Central memory CD8-positive, alpha-beta T cell (primary cell): Measurements from ENCODE around the gene KRT83.

Experiments used
- ATAC-seq: fragments of 150-1000 bp; cut with Tn5 transposase; replicated peaks from 2 replicates; pipeline ENCODE4 v1.10.0; 2022; ENCODE audit warnings: mild to moderate bottlenecking, moderate FRiP score, moderate number of reproducible peaks; ENCODE audit not compliant: poor library complexity, severe bottlenecking; ENCODE audit errors: extremely low read depth
- DNase-seq, 2 donors: peaks; one replicate each; pipeline ENCODE4 v3.0.0; 2021; ENCODE audit warnings: low spot score in 2 of 2
- H3K27ac Mint-ChIP-seq: one replicate; pipeline ENCODE4 v1.8.0; 2022; ENCODE audit warnings: low read depth, mild to moderate bottlenecking, moderate library complexity, mixed read lengths
- H3K27me3 Mint-ChIP-seq: one replicate; pipeline ENCODE4 v1.8.0; 2022; ENCODE audit warnings: mixed read lengths
- H3K36me3 Mint-ChIP-seq: one replicate; pipeline ENCODE4 v1.8.0; 2022; ENCODE audit warnings: mild to moderate bottlenecking, moderate library complexity, mixed read lengths; ENCODE audit not compliant: insufficient read depth
- H3K4me1 Mint-ChIP-seq: one replicate; pipeline ENCODE4 v1.8.0; 2022; ENCODE audit warnings: mixed read lengths
- H3K4me3 Mint-ChIP-seq: one replicate; pipeline ENCODE4 v1.8.0; 2022; ENCODE audit warnings: mild to moderate bottlenecking, moderate library complexity, mixed read lengths
- H3K9me3 Mint-ChIP-seq: one replicate; pipeline ENCODE4 v1.8.0; 2022; ENCODE audit warnings: mixed read lengths

KRT83 gene

DNA sequence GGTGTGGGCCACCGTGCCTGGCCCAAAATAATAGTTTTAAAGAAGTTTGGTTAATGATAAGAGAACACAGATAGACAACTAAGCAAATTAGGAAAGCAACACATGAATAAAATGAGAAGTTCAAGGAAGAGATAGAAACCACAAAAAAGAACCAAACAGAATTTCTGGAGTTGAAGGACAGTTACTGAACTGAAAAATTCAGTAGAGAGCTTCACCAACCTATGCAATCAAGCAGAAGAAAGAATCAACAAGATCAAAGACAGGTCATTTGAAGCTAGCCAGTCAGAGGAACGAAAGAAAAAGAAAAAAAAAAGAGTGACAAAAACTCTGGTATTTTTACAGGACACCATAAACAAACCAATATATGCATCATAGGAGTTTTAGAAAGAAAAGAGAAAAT lies 15.4 kb upstream of the KRT83 start:
- no peak for DNase-seq
- H3K9me3 Mint-ChIP-seq = no peaks in the 10 kb centered on the region
- no peak overlapping the region for H3K4me3 Mint-ChIP-seq

GRCh38 chr12:52335598-52336262 lies 14.5 kb upstream of the KRT83 start:
- H3K4me3 Mint-ChIP-seq = no peak overlapping the region
- H3K27ac Mint-ChIP-seq = no peak overlapping the region
- H3K36me3 Mint-ChIP-seq = no peaks in the 10 kb centered on the region
- no peaks in the 10 kb centered on the region for H3K9me3 Mint-ChIP-seq
- DNase-seq (no peak), ATAC-seq (no peak)
- H3K4me1 Mint-ChIP-seq = no peaks in the 10 kb centered on the region
- peaks cover 25% of the 10 kb centered on the region for H3K27me3 Mint-ChIP-seq

More for the DNA sequence above, 15.4 kb upstream of the KRT83 start:
- Mint-ChIP-seq H3K36me3 (no peaks in the 10 kb centered on the region), H3K4me1 (no peaks in the 10 kb centered on the region), H3K27me3 (peaks cover 25% of the 10 kb centered on the region), H3K27ac (no peak overlapping the region)
- ATAC-seq = no peak

DNA sequence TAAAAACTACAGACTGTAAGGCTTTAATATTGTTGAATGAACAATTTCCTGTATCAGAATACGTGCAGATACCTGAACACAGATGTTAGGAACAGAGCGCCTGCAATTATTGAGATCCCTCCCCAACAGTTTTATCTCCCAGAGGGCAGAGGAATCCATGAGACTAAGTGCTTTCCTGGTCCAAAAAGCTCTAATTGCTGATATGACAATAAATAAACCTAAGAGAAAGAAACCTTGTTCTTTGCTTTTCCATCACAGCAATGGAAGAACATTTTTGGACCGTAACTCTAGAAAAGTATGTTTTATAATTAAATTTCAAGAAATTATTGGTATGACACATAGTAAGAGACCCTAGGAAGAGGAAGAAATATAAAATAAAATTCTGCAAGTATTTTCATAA lies 13.0 kb upstream of the KRT83 start:
- peaks cover 22% of the 10 kb centered on the region for H3K27me3 Mint-ChIP-seq
- H3K4me3 Mint-ChIP-seq = no peak overlapping the region
- no peaks in the 10 kb centered on the region for H3K9me3 Mint-ChIP-seq
- ATAC-seq (no peak), DNase-seq (no peak)
- no peaks in the 10 kb centered on the region for H3K36me3 Mint-ChIP-seq
- H3K4me1 Mint-ChIP-seq = no peaks in the 10 kb centered on the region
- no peak overlapping the region for H3K27ac Mint-ChIP-seq

DNA sequence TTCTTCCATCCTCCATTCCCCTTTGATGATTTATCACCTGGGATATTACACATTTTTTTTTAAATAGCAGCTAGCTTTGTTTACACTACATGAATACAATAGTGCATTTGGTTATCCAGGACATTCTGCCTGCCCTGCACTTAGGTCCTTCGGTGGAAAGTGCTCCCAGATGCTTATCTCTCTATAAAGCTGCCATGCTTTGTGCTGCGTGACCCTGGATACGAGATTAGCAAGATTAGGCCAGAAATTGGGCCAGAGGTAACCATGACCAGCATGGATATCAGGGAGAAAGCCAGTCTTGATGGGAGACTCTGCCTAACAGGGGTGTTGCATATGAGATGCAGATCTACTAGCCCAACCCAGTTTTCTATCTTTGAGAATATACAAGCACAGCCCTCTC lies 12.1 kb upstream of the KRT83 start:
- Mint-ChIP-seq H3K27me3 (peaks cover 13% of the 10 kb centered on the region), H3K4me1 (no peaks in the 10 kb centered on the region), H3K4me3 (no peak overlapping the region), H3K36me3 (no peaks in the 10 kb centered on the region), H3K27ac (no peak overlapping the region), H3K9me3 (no peaks in the 10 kb centered on the region)
- DNase-seq (no peak), ATAC-seq (no peak)

GRCh38 chr12:52332381-52332780 lies 11.2 kb upstream of the KRT83 start:
- H3K36me3 Mint-ChIP-seq = no peaks in the 10 kb centered on the region
- peaks cover 5% of the 10 kb centered on the region for H3K4me1 Mint-ChIP-seq
- H3K9me3 Mint-ChIP-seq = no peaks in the 10 kb centered on the region
- H3K27me3 Mint-ChIP-seq = peaks cover 11% of the 10 kb centered on the region
- no peak overlapping the region for H3K4me3 Mint-ChIP-seq
- ATAC-seq (no peak), DNase-seq (no peak)
- no peak overlapping the region for H3K27ac Mint-ChIP-seq

DNA sequence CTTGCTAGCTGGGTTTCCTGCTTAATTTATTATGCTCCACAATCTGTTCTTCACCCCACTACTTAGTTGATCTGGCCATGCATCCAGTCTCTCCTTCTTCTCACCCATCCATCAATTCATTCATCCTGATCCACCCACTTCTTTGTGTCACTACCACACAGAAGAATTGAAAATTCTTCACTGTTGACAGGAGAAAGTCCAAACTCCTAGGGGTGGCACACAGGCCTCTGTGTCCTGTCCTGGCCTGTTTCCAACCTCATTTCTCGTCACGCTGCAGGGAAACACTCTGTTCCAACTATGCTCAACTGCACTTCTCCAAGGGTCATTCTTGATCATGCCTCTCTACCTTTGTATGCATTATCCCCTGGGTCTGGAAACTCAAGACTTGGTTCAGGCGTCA lies 10.6 kb upstream of the KRT83 start:
- no peak for ATAC-seq
- H3K36me3 Mint-ChIP-seq = no peaks in the 10 kb centered on the region
- no peak for DNase-seq
- no peak overlapping the region for H3K4me3 Mint-ChIP-seq
- peaks cover 10% of the 10 kb centered on the region for H3K4me1 Mint-ChIP-seq
- H3K27me3 Mint-ChIP-seq = peaks cover 11% of the 10 kb centered on the region
- H3K27ac Mint-ChIP-seq = no peak overlapping the region
- no peaks in the 10 kb centered on the region for H3K9me3 Mint-ChIP-seq

- DNase-seq (no peak), ATAC-seq (no peak)
- Mint-ChIP-seq H3K36me3 (no peaks in the 10 kb centered on the region), H3K27me3 (peaks cover 11% of the 10 kb centered on the region), H3K27ac (no peak overlapping the region), H3K9me3 (no peaks in the 10 kb centered on the region), H3K4me1 (peaks cover 10% of the 10 kb centered on the region), H3K4me3 (no peak overlapping the region)
Measured at GRCh38 chr12:52331039-52331438, 9.8 kb upstream of the KRT83 start.

DNA sequence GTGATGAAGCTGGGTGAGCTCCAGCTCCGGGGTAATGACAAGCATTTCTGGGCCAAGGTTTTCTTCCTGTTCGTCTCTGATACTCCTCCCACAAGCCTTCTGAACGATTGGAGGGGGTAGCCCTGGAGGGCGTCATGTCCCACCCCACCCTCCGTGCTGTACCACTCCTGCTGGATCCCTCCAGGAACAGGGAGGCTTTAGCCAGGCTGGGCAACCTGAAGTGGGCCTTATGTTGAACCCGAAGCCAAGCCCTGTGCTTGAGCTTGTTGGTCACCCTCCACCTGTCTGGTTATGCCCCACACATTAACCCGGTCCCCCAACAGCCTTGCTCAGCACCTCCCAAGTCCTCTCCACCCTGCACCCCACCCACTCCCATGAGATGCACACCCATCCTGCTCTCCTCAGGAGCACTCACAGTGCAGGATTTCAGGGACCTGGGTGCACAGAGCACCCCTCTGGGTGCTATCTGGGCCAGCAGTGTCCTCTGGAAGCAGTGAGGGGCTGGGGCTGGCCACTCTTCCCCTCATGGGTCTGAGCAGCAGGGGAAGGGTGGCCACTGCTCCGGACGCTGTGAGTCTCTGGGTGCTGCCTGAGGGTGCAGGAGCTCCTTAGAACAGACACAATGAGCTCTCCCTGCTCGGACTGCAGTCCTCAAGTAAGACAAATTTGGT lies 6.8 kb upstream of the KRT83 start:
- Mint-ChIP-seq H3K9me3 (no peaks in the 10 kb centered on the region), H3K4me1 (peaks cover 10% of the 10 kb centered on the region), H3K4me3 (no peak overlapping the region), H3K36me3 (no peaks in the 10 kb centered on the region), H3K27me3 (peaks cover 26% of the 10 kb centered on the region), H3K27ac (no peak overlapping the region)
- DNase-seq (no peak), ATAC-seq (no peak)

- H3K27ac Mint-ChIP-seq = no peak overlapping the region
- peaks cover 33% of the 10 kb centered on the region for H3K27me3 Mint-ChIP-seq
- H3K9me3 Mint-ChIP-seq = no peaks in the 10 kb centered on the region
- ATAC-seq (peak; percentile 94), DNase-seq (peak; percentile 51 to 67)
- no peaks in the 10 kb centered on the region for H3K36me3 Mint-ChIP-seq
- peaks cover 10% of the 10 kb centered on the region for H3K4me1 Mint-ChIP-seq
- no peak overlapping the region for H3K4me3 Mint-ChIP-seq
Measured at GRCh38 chr12:52327052-52327829, 6.0 kb upstream of the KRT83 start.

- no peaks in the 10 kb centered on the region for H3K9me3 Mint-ChIP-seq
- no peaks in the 10 kb centered on the region for H3K36me3 Mint-ChIP-seq
- no peak overlapping the region for H3K27ac Mint-ChIP-seq
- H3K27me3 Mint-ChIP-seq = peaks cover 61% of the 10 kb centered on the region
- H3K4me1 Mint-ChIP-seq = peaks cover 10% of the 10 kb centered on the region
- no peak for DNase-seq
- no peak overlapping the region for H3K4me3 Mint-ChIP-seq
- ATAC-seq = no peak
Measured at GRCh38 chr12:52324153-52324444, 2.9 kb upstream of the KRT83 start.

DNA sequence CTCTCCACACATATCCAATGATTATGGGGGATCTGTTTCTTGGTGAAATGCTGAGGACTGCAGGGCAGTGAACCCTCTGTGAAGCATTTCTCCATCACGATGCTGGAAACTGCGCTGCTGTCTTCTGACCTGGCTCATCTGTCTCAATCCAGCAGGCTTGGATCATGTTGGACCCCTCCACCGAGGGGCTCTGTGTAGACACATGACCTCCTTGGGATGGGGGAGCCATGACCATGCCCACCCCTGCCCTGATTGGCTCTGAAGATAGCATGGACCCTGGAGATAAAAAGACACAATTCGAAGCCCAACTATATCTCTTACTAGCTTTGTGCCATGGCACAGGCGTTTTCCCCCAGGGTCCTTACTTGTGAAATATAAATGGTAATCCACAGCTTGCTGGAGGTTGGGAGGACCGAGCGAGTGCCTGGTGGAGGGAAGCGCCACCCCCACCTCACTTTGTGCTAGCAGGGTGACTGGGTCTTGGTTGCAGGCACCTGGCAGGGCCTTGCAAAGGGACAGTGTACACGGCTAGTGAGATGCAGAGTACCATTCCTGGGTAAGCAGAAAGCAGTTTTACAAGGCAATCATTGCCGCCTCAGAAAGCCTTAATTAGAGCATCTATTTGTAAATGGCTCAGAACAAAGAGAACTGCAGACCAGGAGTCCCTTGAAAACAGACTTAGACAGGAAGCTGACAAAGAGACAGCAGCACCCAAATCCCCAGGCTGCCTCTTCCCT lies 2.4 kb upstream of the KRT83 start:
- H3K27ac Mint-ChIP-seq = no peak overlapping the region
- ATAC-seq = no peak
- H3K4me1 Mint-ChIP-seq = peaks cover 10% of the 10 kb centered on the region
- peaks cover 66% of the 10 kb centered on the region for H3K27me3 Mint-ChIP-seq
- no peak for DNase-seq
- no peaks in the 10 kb centered on the region for H3K9me3 Mint-ChIP-seq
- H3K4me3 Mint-ChIP-seq = no peak overlapping the region
- H3K36me3 Mint-ChIP-seq = no peaks in the 10 kb centered on the region

- H3K4me1 Mint-ChIP-seq = peaks cover 10% of the 10 kb centered on the region
- H3K9me3 Mint-ChIP-seq = no peaks in the 10 kb centered on the region
- ATAC-seq (no peak), DNase-seq (no peak)
- H3K4me3 Mint-ChIP-seq = no peak overlapping the region
- no peak overlapping the region for H3K27ac Mint-ChIP-seq
- peaks cover 71% of the 10 kb centered on the region for H3K27me3 Mint-ChIP-seq
- H3K36me3 Mint-ChIP-seq = no peaks in the 10 kb centered on the region
Measured at GRCh38 chr12:52323001-52323400, 1.8 kb upstream of the KRT83 start.
